Stimulated activated effector memory CD8-positive, alpha-beta T cell treated with anti-CD3 and anti-CD28 coated beads, Interleukin-12 subunit alpha, Interleukin-12 subunit beta, amount 100 ng/mL, for 72 hours (primary cell): ENCODE results near the gene LGALS8.
"Not testable (repeated sequence)": the region's sequence is repeated elsewhere in the genome, so short reads cannot be mapped to it uniquely, and the experiment has no call there.

Experiments
- ATAC-seq: fragments of 150-1000 bp; cut with Tn5 transposase; 2 replicates; pipeline ENCODE4 v1.10.0; 2021
- DNase-seq, 2 donors: peaks; one replicate each; pipeline ENCODE4 v3.0.0; 2021 to 2022; ENCODE audit warnings: low spot score in 2 of 2
- H3K27ac Mint-ChIP-seq: one replicate; pipeline ENCODE4 v1.8.0; 2022; ENCODE audit warnings: mild to moderate bottlenecking, mixed read lengths
- H3K36me3 Mint-ChIP-seq: one replicate; pipeline ENCODE4 v1.8.0; 2022; ENCODE audit warnings: mild to moderate bottlenecking, mixed read lengths
- H3K4me1 Mint-ChIP-seq: one replicate; pipeline ENCODE4 v1.8.0; 2022; ENCODE audit warnings: mixed read lengths
- H3K4me3 Mint-ChIP-seq: one replicate; pipeline ENCODE4 v1.8.0; 2022; ENCODE audit warnings: mild to moderate bottlenecking, mixed read lengths
- H3K9me3 Mint-ChIP-seq: one replicate; pipeline ENCODE4 v1.8.0; 2022; ENCODE audit warnings: mixed read lengths

Gene LGALS8

DNA sequence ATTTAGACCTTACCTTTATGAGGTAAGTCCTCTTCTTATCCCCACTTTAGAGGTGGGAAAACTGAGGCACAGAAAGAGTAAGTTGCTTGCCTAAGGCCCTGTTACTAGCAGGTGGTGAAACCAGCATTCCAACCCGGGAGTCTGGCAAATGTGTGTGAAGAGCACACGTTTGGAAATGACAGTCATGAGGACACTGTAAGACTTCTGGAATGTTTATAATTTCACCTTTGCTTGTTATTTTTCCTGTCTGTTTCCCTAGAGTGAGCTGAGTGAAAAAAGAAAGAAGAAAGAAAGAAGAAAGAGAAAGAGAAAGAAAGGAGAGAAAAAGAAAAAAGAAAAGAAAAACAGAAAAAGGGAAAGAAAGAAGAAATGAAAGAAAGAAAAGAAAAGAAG is 21.2 kb upstream of the LGALS8 start:
- DNase-seq (no peak), ATAC-seq (no peak)
- Mint-ChIP-seq H3K4me1 (peaks cover 20% of the 10 kb centered on the region), H3K4me3 (peak overlapping the region; percentile 71), H3K27ac (peak overlapping the region; percentile 90), H3K36me3 (no peaks in the 10 kb centered on the region), H3K9me3 (no peaks in the 10 kb centered on the region)

DNA sequence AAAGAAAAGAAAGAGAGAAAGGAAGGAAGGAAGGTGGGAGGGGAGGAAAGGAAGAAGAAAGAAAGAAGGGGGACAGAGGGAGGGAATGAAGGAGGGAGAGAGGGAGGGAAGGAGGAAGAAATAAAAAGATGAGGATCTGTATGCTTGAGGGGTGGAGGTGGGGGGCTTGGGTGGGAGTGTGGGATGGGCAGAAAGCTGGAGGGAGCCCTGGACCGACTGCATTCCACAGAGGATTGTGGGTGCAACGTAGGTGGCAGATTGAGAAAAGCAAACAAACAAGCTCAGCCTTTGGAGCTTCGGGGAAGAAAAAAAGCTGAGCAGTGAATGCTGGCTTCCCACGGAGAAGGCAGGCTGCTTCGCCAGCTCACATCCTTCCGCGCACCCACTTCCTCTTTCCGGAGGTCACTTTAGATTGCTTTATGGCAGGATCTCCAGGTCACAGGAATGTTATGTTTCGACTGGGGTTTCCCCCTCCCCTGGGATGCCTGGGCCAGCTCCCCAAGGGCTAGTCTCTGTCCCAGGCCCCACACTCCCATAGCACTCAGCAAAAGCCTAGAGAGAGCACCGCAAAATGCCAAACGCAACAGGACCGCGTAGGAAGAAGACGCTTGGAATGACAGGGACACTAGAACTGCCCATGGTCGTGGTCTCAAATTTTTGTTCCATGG is 20.7 kb upstream of the LGALS8 start:
- H3K4me3 Mint-ChIP-seq: peak overlapping the region; percentile 71
- no peaks in the 10 kb centered on the region for H3K9me3 Mint-ChIP-seq
- peak overlapping the region; percentile 90 for H3K27ac Mint-ChIP-seq
- H3K4me1 Mint-ChIP-seq: peaks cover 20% of the 10 kb centered on the region
- no peaks in the 10 kb centered on the region for H3K36me3 Mint-ChIP-seq
- ATAC-seq: no peak
- no peak for DNase-seq

DNA sequence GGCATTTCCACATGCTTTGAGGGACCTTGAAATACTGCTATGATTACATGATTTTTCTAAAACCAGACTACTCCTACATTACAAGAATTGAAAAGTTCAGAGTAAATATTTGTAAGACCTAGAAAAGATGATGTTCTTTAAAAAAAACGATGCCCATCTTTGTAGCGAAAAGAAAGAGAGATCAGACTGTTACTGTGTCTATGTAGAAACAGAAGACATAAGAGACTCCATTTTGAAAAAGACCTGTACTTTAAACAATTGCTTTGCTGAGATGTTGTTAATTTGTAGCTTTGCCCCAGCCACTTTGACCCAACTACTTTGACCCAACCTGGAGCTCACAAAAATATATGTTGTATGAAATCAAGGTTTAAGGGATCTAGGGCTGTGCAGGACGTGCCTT is 19.4 kb upstream of the LGALS8 start:
- ATAC-seq, H3K27ac Mint-ChIP-seq, H3K9me3 Mint-ChIP-seq, H3K36me3 Mint-ChIP-seq, H3K4me3 Mint-ChIP-seq, DNase-seq: not testable (repeated sequence)
- H3K4me1 Mint-ChIP-seq: peaks cover 32% of the 10 kb centered on the region

- no peak overlapping the region for H3K4me3 Mint-ChIP-seq
- H3K4me1 Mint-ChIP-seq: peaks cover 47% of the 10 kb centered on the region
- H3K9me3 Mint-ChIP-seq: no peaks in the 10 kb centered on the region
- peak overlapping the region; percentile 45 for H3K27ac Mint-ChIP-seq
- ATAC-seq: peak; percentile 84
- peaks cover 6% of the 10 kb centered on the region for H3K36me3 Mint-ChIP-seq
- no peak for DNase-seq
Measured at GRCh38 chr1:236507022-236507700, 16.6 kb upstream of the LGALS8 start.

- H3K4me3 Mint-ChIP-seq: peak overlapping the region; percentile 14
- H3K4me1 Mint-ChIP-seq: peaks cover 34% of the 10 kb centered on the region
- ATAC-seq (peak; percentile 46), DNase-seq (no peak)
- peaks cover 6% of the 10 kb centered on the region for H3K36me3 Mint-ChIP-seq
- H3K9me3 Mint-ChIP-seq: no peaks in the 10 kb centered on the region
- H3K27ac Mint-ChIP-seq: peak overlapping the region; percentile 40
Measured at GRCh38 chr1:236508593-236509027, 15.2 kb upstream of the LGALS8 start.

GRCh38 chr1:236509203-236509602 is 14.6 kb upstream of the LGALS8 start:
- DNase-seq: no peak
- H3K36me3 Mint-ChIP-seq: peaks cover 6% of the 10 kb centered on the region
- peak overlapping the region; percentile 14 for H3K4me3 Mint-ChIP-seq
- H3K4me1 Mint-ChIP-seq: peaks cover 34% of the 10 kb centered on the region
- peak overlapping the region; percentile 40 for H3K27ac Mint-ChIP-seq
- ATAC-seq: no peak
- no peaks in the 10 kb centered on the region for H3K9me3 Mint-ChIP-seq

GRCh38 chr1:236509647-236510401 is 14.0 kb upstream of the LGALS8 start:
- no peak for DNase-seq
- no peak for ATAC-seq
- H3K4me1 Mint-ChIP-seq: peaks cover 34% of the 10 kb centered on the region
- H3K36me3 Mint-ChIP-seq: peaks cover 6% of the 10 kb centered on the region
- H3K9me3 Mint-ChIP-seq: no peaks in the 10 kb centered on the region
- peak overlapping the region; percentile 90 for H3K27ac Mint-ChIP-seq
- H3K4me3 Mint-ChIP-seq: no peak overlapping the region

- H3K36me3 Mint-ChIP-seq: peaks cover 12% of the 10 kb centered on the region
- no peak overlapping the region for H3K27ac Mint-ChIP-seq
- H3K4me3 Mint-ChIP-seq: peak overlapping the region; percentile 25
- peaks cover 52% of the 10 kb centered on the region for H3K4me1 Mint-ChIP-seq
- ATAC-seq (no peak), DNase-seq (no peak)
- no peaks in the 10 kb centered on the region for H3K9me3 Mint-ChIP-seq
Measured at GRCh38 chr1:236511735-236512418, 11.9 kb upstream of the LGALS8 start.

- peak overlapping the region; percentile 92 for H3K27ac Mint-ChIP-seq
- no peak for ATAC-seq
Measured at GRCh38 chr1:236514703-236515442, 8.9 kb upstream of the LGALS8 start.

DNA sequence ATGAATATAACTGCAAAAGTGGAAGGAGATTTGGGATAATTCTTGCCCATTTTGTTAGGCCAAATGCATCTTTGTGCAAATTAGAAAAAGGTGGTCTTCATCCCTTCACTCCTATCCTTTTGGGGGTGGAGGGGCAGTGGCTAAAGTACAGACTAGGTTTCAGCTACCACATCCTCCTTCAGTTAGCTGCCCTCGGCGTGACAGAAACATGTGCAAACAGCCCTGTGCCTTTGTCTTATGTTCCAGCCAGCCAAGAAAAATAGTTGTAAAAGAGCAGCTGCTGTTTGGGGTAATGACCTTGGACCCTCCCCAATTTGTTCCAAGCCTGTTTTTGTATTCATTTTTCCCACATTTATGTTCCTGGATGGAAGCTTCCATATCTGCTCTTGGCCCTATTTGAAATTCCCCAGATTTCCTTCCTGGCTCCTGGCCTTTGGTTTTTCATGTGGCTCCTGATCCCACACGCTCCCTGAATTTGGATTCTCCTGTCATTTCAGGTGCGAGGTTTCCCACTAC is 8.3 kb upstream of the LGALS8 start:
- Mint-ChIP-seq H3K27ac (peak overlapping the region; percentile 92), H3K9me3 (no peaks in the 10 kb centered on the region), H3K4me3 (peak overlapping the region; percentile 68), H3K4me1 (peaks cover 38% of the 10 kb centered on the region), H3K36me3 (peaks cover 6% of the 10 kb centered on the region)
- ATAC-seq: no peak
- no peak for DNase-seq

More at GRCh38 chr1:236514703-236515442, 8.9 kb upstream of the LGALS8 start:
- Mint-ChIP-seq H3K9me3 (no peaks in the 10 kb centered on the region), H3K36me3 (peaks cover 6% of the 10 kb centered on the region), H3K4me3 (no peak overlapping the region), H3K4me1 (peaks cover 41% of the 10 kb centered on the region)
- no peak for DNase-seq

DNA sequence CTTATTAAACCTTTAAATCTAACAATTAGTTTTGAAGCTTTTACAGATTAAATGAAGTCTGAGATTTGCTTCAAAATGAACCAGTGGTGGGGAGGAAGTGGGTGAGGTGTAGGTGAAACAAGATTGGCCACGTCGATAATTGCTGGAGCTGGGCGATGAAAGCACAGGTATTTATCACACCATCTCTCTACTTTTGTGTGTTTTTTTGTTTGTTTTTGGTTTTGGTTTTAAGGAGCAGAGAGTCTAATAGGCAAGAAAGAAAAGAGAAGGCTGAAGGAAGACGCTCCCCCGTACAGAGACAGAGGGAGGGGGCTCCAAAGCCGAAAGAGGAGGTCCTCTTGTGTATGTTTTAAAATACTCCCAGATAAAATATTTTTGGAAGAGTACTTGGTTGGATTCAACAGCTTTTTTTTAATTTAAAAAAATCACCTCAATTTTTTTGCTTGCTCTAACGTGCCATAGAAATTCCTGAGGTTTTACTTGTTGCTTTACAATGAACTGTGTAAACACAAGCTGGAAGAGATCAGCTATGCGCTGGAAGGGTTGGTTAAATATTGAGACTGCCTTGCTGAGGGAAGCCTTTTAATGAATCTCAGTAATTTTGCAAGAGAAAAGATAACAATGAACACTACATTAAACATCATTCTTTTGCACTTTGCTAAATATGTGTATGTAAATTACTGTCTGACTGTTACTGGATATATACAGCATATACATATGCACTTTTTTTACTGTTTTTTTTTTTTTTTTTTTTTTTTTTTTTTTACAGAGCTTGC is 6.7 kb upstream of the LGALS8 start:
- Mint-ChIP-seq H3K9me3 (no peaks in the 10 kb centered on the region), H3K36me3 (peaks cover 6% of the 10 kb centered on the region), H3K4me3 (peak overlapping the region; percentile 68), H3K27ac (peak overlapping the region; percentile 92), H3K4me1 (peaks cover 42% of the 10 kb centered on the region)
- DNase-seq: no peak
- ATAC-seq: peak; percentile 63

DNA sequence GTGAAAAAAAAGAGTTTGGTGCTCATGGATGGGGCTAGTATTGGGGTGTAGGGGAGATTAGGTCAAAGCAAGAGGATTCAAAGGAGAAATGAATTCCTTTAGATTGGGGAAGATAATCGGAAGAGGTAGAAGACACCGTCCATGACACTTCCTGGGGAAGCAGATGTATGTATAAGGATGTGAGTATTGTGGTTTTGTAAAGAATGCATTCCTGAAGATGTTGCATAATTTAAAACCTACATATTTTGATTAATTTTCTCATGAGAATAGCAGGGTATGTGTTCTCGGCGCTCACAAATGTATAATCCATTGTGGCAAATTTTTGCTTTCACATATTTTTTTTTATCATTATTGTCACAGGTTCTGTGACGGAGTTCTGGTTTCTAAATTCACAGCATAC is 5.5 kb upstream of the LGALS8 start:
- Mint-ChIP-seq H3K4me1 (peaks cover 52% of the 10 kb centered on the region), H3K9me3 (no peaks in the 10 kb centered on the region), H3K4me3 (no peak overlapping the region), H3K27ac (no peak overlapping the region), H3K36me3 (peaks cover 6% of the 10 kb centered on the region)
- DNase-seq (no peak), ATAC-seq (no peak)

DNA sequence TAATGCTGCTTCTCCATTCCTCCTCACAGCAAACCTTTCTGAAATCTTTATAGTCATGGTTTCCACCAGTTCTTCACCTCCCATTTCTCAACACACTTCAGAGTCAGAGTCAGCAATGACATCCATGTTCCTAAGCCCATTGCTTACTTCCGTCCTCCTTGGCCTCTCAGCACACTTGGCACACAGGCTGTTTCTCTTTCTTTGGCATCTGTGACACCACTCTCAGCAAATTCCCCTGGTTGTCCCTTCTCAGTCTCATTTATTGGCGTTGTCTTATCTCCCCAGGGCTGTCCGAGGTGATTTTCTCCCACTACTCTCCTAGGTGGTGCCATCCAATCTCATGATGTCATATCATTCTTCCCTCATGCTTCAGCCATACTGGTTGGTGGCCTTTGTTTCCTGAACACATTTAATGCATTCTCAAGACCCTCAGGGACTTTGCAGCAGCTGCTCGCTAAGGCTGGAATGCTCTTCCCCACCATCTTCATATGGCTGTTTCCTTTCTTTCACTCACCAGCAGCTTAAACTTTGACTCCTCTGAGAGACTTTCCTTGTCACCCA is 3.3 kb upstream of the LGALS8 start:
- no peaks in the 10 kb centered on the region for H3K9me3 Mint-ChIP-seq
- H3K4me1 Mint-ChIP-seq: peaks cover 51% of the 10 kb centered on the region
- no peak for ATAC-seq
- H3K27ac Mint-ChIP-seq: no peak overlapping the region
- no peak overlapping the region for H3K4me3 Mint-ChIP-seq
- DNase-seq: no peak
- peaks cover 28% of the 10 kb centered on the region for H3K36me3 Mint-ChIP-seq
